ENCODE measurements around the gene SLC10A3. TPM values are rescaled to one million over a fixed set of nuclear protein-coding genes. Genes with fewer than 3 reads are reported as not detected.

SLC10A3 gene
- total RNA-seq, 1 experiment from 2014 or later, result 17.9 TPM

- intact Hi-C loops (cut with micrococcal nuclease), result loop anchor here (5.0 kb wide), 1 partner anchor 33 kb away; the partner anchor contains the start of gene DNASE1L1
- CTCF ChIA-PET, result interaction anchor here (0.6 kb wide), 1 partner anchor 1807 kb away, joined by 4 read pairs; no protein-coding TSS in a partner anchor
- no TSS peak for BruUV-seq (replicated peaks)
Observed at GRCh38 chrX:154439841-154440240, 50.6 kb downstream of the SLC10A3 start.

DNA sequence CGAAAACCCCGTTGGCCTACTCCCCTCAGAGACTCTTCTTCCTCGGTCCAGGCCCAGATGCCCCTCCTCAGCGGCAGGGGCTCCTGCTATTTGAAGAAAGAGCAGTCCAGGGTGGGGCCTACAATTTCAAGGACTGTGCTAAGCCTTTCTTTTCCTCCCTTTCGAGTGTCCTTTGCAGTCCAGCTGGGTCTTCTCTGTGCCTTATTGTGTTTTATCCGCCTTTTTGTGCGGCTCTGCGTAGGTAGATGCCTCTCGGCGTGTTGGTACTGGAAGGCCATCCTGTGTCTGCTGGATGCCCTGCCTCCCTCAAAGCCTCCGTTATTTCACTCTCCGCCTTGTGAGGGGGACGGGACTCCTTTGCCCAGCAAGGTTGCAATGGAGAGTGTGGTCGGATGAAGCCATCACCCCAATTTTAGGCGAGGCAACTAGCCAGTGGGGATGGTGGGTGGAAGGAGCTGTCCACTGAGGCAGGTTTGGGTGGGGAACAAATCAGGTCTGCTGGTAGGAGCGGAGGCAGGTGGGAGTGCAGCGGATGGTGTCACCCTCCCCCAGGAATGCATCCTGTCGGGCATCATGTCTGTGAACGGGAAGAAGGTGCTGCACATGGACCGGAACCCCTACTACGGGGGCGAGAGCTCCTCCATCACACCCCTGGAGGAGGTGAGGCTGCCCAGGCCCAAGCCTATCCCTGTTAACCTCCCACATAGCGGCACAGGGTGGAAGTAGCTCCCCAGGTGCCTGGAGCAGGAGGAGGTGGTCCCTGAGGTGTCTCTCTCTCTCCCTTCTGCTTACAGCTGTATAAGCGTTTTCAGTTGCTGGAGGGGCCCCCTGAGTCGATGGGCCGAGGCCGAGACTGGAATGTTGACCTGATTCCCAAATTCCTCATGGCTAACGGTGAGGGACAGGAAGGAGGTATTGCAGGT is 52.2 kb downstream of the SLC10A3 start:
- peaks cover 11% of the 10 kb centered on the region for H3K27me3 Mint-ChIP-seq (ENCODE audit: insufficient read depth, unreplicated experiment)
- ChIA-PET CTCF (interaction anchor here (0.7 kb wide), 1 partner anchor 9 kb away, joined by 3 read pairs; no protein-coding TSS in a partner anchor), POLR2A (interaction anchor here (0.9 to 1.1 kb wide), 3 partner anchors 40 to 109 kb away, joined by 3 to 4 read pairs (median 4); partner anchors contain the start of genes G6PD, IKBKG and RPL10)
- peak overlapping the region; percentile 76 for H3K4me3 Mint-ChIP-seq (ENCODE audit: unreplicated experiment)
- no peaks in the 10 kb centered on the region for H3K4me1 Mint-ChIP-seq (ENCODE audit: insufficient read depth, unreplicated experiment)
- TSS peak; percentile 8 for BruUV-seq (replicated peaks)
- no peak for DNase-seq (ENCODE audit: unreplicated experiment)
- no peaks in the 10 kb centered on the region for H3K9me3 Mint-ChIP-seq (ENCODE audit: unreplicated experiment)
- H3K36me3 Mint-ChIP-seq (ENCODE audit: insufficient read depth, unreplicated experiment), result peaks cover 34% of the 10 kb centered on the region
- no peak for TF ChIP-seq CTCF (IDR thresholded peaks at IDR 0.05; ENCODE audit: unreplicated experiment)
- intact Hi-C loops (cut with micrococcal nuclease), result no loop called here
- H3K27ac Mint-ChIP-seq (ENCODE audit: low read depth, unreplicated experiment), result no peak overlapping the region

More at GRCh38 chrX:154439841-154440240, 50.6 kb downstream of the SLC10A3 start:
- DNase-seq (ENCODE audit: unreplicated experiment), result no peak
- Mint-ChIP-seq H3K27me3 (ENCODE audit: insufficient read depth, unreplicated experiment) (no peaks in the 10 kb centered on the region), H3K4me1 (ENCODE audit: insufficient read depth, unreplicated experiment) (no peaks in the 10 kb centered on the region), H3K4me3 (ENCODE audit: unreplicated experiment) (no peak overlapping the region), H3K27ac (ENCODE audit: low read depth, unreplicated experiment) (no peak overlapping the region), H3K36me3 (ENCODE audit: insufficient read depth, unreplicated experiment) (peaks cover 40% of the 10 kb centered on the region), H3K9me3 (ENCODE audit: unreplicated experiment) (no peaks in the 10 kb centered on the region)
- TF ChIP-seq CTCF (IDR thresholded peaks at IDR 0.05; ENCODE audit: unreplicated experiment), result no peak
- POLR2A ChIA-PET, result no interaction called here

Small RNA genes within 50 kb of the gene (microRNA-seq; reads per million reads assigned to microRNA genes)
- gene MIR6858, result 0.53 reads per million

Other genes with a start within 250 kb of the SLC10A3 start
- gene OPN1MW3, start 233.0 kb downstream of the SLC10A3 start, total RNA-seq (2022), result not detected in 2 replicates
- gene TEX28, start 195.5 kb downstream of the SLC10A3 start, total RNA-seq (2022), result not detected in 2 replicates
- not detected in 2 replicates for gene TKTL1, start 194.8 kb downstream of the SLC10A3 start, total RNA-seq (2022)
- 1,218 and 1,231 TPM in 2 replicates for gene FLNA, start 116.0 kb downstream of the SLC10A3 start, total RNA-seq (2022)
- gene EMD, start 111.3 kb downstream of the SLC10A3 start, total RNA-seq (2022), result 94.5 and 107 TPM in 2 replicates
- 3,490 and 3,785 TPM in 2 replicates for gene RPL10, start 92.3 kb downstream of the SLC10A3 start, total RNA-seq (2022)
- 20.5 and 21.2 TPM in 2 replicates for gene DNASE1L1, start 81.4 kb downstream of the SLC10A3 start, total RNA-seq (2022)
- 48.0 and 59.1 TPM in 2 replicates for gene TAFAZZIN, start 79.1 kb downstream of the SLC10A3 start, total RNA-seq (2022)
- gene ATP6AP1, start 62.0 kb downstream of the SLC10A3 start, total RNA-seq (2022), result 48.7 and 57.0 TPM in 2 replicates
- 89.9 and 121 TPM in 2 replicates for gene GDI1, start 53.5 kb downstream of the SLC10A3 start, total RNA-seq (2022)
- 62.1 and 88.7 TPM in 2 replicates for gene FAM50A, start 46.5 kb downstream of the SLC10A3 start, total RNA-seq (2022)
- 47.6 and 48.0 TPM in 2 replicates for gene PLXNA3, start 32.3 kb downstream of the SLC10A3 start, total RNA-seq (2022)
- gene LAGE3, start 11.3 kb downstream of the SLC10A3 start, total RNA-seq (2022), result 17.8 and 21.1 TPM in 2 replicates
- gene UBL4A, start 4.0 kb downstream of the SLC10A3 start, total RNA-seq (2022), result 26.7 and 27.9 TPM in 2 replicates
- 40.9 and 45.3 TPM in 2 replicates for gene FAM3A, start 25.6 kb upstream of the SLC10A3 start, total RNA-seq (2022)
- gene G6PD, start 56.2 kb upstream of the SLC10A3 start, total RNA-seq (2022), result 42.1 and 49.5 TPM in 2 replicates
- 29.3 and 32.1 TPM in 2 replicates for gene IKBKG, start 57.0 kb upstream of the SLC10A3 start, total RNA-seq (2022)
- gene CTAG1A, start 94.5 kb upstream of the SLC10A3 start, total RNA-seq (2022), result not detected in 2 replicates
- not detected in 2 replicates for gene CTAG1B, start 128.7 kb upstream of the SLC10A3 start, total RNA-seq (2022)
- not detected in 2 replicates for gene CTAG2, start 162.9 kb upstream of the SLC10A3 start, total RNA-seq (2022)

All from MCF 10A (cell line).